HG03135 (cell line): ENCODE data around the gene CTTNBP2.

Experiments
- ATAC-seq: cut with Tn5 transposase; IDR thresholded peaks from one replicate; pipeline ENCODE4 v1.9.1; 2021; ENCODE audit warnings: mild to moderate bottlenecking, moderate library complexity; ENCODE audit not compliant: unreplicated experiment

CTTNBP2 gene

GRCh38 chr7:117873310-117874190, at the start of gene CTTNBP2:
Gene CTTNBP2 (minus strand): TSS chr7:117873441. CDS start chr7:117873415, 26 bp downstream.
- no peak for ATAC-seq

GRCh38 chr7:117916309-117916708, 43.1 kb upstream of the CTTNBP2 start:
- no peak for ATAC-seq

- ATAC-seq = no peak
These were observed 39.2 kb upstream of the CTTNBP2 start for GRCh38 chr7:117912421-117912820.

- no peak for ATAC-seq
These were observed 35.0 kb upstream of the CTTNBP2 start for GRCh38 chr7:117908031-117908795.

GRCh38 chr7:117907049-117907640, 33.9 kb upstream of the CTTNBP2 start:
- ATAC-seq = no peak

- no peak for ATAC-seq
These were observed 29.2 kb upstream of the CTTNBP2 start for GRCh38 chr7:117902314-117902889.

GRCh38 chr7:117901089-117901797, 28.0 kb upstream of the CTTNBP2 start:
- ATAC-seq = no peak

GRCh38 chr7:117896339-117896738, 23.1 kb upstream of the CTTNBP2 start:
- ATAC-seq = no peak

GRCh38 chr7:117895276-117895675, 22.0 kb upstream of the CTTNBP2 start:
- no peak for ATAC-seq

GRCh38 chr7:117894037-117894436, 20.8 kb upstream of the CTTNBP2 start:
- ATAC-seq = no peak

- no peak for ATAC-seq
These were observed 19.6 kb upstream of the CTTNBP2 start for GRCh38 chr7:117892821-117893220.

- no peak for ATAC-seq
These were observed 16.4 kb upstream of the CTTNBP2 start for GRCh38 chr7:117889611-117890010.

GRCh38 chr7:117888627-117889026, 15.4 kb upstream of the CTTNBP2 start:
- ATAC-seq = no peak

- no peak for ATAC-seq
These were observed 9.4 kb upstream of the CTTNBP2 start for GRCh38 chr7:117882594-117882993.

- no peak for ATAC-seq
These were observed 3.5 kb upstream of the CTTNBP2 start for GRCh38 chr7:117876761-117877160.

GRCh38 chr7:117875566-117875965, 2.3 kb upstream of the CTTNBP2 start:
- ATAC-seq = no peak

GRCh38 chr7:117874191-117874700, 1.0 kb upstream of the CTTNBP2 start:
- no peak for ATAC-seq

GRCh38 chr7:117872561-117873309, 506 bp downstream of the CTTNBP2 start:
- no peak for ATAC-seq

- no peak for ATAC-seq
These were observed 1.3 kb downstream of the CTTNBP2 start for GRCh38 chr7:117871778-117872538.
